Stimulated activated CD8-positive, alpha-beta memory T cell treated with anti-CD3 and anti-CD28 coated beads, Interleukin-4, amount 100 ng/mL, for 1 hour (primary cell): ENCODE measurements around the gene SUGP2.

Experiments used
- DNase-seq, 2 donors: peaks; one replicate each; pipeline ENCODE4 v3.0.0-alpha.2; 2020; ENCODE audit warnings: low read depth in 2 of 2, low spot score in 1 of 2

SUGP2 gene

DNA sequence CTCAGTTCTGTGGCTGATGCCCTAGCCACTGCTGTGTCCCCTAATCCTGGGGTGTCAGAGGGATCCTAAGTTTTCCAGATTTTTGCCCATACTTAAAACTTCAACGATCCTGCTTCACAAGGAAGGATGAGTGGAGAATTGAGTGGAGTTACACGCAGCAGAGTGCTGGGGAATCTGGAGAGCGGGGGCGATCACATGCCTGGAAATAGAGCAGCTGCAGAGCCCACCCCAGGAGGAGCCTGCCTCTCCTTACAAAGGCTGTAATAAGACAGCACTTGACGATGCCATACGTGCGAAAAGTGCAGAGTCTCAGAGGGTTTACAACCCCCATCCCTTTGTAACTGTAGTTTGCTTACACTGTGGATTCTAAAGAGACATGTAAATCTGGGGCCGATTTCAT, 40.6 kb downstream of the SUGP2 start:
- DNase-seq, result no peak

DNA sequence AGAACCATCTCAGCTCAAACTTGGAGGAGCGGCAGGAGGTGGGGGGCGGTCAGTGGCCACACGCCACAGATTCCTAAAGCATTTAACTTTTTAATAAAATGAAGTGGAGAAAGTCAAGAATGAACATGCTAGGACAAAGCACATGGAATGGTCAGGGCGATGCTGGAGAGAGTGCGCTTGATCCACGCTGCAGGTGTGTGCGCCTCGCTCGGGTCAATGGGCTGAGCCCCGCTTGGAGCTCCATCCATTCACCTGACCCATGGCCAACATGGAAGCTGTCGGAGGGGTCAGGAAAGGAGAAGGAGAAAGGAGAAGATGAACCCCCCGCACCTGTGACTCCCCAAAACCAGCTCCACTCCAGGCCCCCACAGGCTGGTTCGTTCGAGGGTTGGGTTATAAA, 41.8 kb downstream of the SUGP2 start:
- no peak for DNase-seq

DNA sequence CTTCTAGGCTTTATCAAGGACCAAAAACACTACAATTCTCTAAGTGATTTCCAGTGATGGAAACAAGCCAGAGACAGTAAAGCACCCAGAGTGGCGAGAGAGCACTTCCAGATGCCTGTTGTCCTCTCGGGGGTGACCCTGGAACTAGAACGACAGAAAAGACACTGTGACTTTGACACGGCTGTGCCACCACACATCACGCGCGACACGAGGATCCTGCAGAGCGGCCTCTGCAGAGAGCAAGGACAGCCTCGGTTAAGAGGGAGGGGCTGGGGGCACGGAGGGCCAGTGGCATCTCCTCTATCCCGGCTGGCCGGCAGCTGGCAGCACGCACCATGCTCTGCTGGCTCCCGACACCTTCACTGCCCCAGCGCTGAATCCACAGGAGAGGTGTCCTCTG, 42.3 kb downstream of the SUGP2 start:
- no peak for DNase-seq

DNA sequence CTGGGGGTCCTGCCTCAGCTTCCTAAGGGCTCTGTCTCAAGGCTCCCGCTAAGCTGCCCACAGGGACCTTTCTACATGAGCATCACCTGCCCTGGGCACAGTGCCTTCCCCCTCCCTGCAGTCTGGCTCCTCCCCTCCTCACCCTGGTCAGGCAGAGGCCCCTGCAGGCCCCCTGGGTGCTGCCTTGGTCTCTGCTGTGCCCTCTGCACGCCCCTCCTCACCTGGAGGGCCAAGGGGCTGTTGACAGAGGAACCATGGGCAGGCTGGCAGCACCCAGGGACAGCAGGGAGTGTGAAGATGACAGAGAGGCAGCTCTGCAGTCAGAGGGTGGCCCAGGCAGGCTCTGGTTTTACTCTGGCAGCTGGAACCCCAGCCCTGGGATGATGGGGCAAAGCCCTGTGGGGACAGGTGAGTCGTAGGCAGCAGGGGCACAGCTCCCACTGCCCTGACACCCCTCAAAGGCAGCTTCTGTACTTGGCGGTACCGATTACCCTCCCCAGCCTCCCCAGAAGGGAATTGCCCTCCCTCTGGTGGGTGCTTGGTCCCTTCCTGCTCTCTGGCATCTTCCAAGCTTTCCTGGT, 43.1 kb downstream of the SUGP2 start:
- DNase-seq, result no peak

DNA sequence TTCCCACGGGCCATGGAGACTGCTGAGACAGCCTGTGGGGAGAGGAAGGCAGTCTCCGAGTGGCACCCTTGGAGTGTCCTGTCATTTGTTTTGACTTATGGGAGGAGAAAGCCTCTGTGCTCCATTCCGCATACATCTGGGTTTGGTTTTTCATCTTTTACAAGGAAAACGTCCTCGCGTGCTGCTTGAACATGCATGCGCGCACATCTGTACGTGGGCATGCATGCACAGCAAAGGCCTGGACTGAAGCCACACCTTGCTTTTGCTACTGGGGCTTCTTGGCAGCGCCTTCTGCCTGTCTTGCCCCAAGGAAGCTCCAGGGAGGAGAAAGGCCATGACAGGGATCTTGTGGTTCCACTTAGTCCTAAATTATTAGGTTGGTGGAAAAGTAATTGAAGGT, 44.0 kb downstream of the SUGP2 start:
- no peak for DNase-seq

DNA sequence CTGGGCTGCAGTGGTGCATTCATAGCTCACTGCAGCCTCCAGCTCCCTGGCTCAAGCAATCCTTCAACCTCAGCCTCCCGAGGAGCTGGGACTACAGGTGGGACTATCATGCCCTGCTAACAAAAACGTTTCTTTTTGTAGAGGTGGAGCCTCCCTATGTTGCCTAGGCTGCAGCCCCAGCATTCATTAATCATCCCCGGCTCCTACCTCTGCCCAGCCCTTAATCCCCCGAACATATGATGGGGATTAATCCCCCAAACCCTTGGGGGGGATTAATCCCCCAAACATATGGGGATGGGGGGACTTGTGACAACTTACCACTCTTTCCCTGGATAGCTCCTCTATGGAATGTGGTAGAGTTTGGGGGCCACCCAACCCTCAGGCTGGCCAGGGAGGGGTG, 45.9 kb downstream of the SUGP2 start:
- DNase-seq, result no peak

DNA sequence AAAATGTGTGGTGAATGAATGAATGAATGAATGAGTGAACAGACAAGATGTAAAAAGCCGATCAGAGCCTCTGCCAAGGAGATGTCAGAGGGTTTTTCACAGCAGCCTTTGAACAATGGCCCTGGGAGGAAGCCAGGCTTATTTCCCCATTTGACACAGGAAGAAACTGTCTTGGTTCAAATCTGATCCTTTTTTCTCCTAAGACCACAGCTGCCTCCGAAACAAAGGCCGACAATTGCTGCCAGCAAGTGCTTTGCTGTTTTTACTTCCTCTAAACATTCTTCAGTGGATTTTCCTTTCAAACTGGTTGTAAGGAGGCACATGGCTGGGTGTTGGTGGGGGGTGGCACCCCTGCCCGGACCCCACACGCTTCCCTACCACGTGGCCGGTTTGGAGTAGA, 48.1 kb downstream of the SUGP2 start:
- no peak for DNase-seq

DNA sequence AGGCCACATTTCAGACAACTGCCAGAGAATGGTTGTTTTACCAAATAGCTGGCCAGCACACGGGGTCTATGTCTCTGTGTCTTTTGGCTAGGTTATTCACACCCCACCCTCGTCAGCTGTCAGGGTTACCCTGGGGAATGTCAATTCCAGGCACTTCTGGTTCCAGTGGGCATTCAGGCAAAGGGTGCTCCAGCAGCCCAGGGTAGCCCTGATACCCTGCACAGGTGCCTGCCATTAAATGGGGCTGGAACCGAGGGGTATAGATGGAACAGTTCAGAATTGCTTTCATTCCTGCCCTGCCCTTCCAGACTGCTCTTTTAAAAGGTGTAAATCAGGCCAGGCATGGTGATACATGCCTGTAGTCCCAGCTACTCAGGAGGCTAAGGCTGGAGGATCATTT, 49.1 kb downstream of the SUGP2 start:
- no peak for DNase-seq

DNA sequence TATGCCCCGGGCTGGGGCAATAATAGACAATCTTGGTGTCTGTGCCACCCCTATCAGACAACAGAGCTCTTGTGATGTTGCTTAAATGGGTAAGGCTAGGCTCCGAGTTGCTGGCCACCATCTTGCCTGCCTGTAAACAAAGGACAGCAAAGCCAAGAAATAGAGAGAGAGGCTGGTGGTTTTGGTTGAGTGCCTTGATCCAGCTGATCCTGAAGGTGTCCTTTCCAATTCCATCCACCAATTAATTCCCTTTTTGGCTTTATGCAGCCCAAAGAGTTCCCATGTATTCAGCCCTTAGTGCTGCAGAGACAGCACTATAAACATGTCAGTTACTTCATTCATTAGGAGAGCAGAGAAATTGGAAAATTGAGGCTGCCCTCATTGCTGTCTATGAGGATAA, 50.6 kb downstream of the SUGP2 start:
- no peak for DNase-seq

DNA sequence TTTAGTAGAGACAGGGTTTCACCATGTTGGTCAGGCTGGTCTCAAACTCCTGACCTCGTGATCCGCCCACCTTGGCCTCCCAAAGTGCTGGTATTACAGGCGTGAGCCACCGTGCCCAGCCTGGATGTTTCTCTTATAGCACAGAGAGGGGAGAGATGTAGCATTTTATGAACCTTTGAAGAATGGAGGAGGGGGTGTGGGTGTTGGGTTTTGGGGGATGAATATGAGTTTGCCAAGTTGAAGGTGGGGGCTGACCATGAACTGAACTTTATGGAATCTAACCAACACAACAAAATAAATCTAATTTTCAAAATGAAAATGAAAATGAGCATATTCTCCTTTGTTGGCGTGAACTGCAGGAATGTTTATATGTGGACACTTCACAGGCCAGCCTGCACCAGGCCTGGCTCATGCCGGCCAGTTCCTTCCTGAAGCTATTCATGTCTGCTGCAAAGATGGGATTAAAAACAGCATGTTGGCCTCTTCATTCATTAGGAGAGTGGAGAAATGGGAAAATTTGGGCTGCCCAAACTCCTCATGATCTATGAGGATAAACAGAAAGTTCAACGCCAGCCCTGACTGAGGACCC, 52.8 kb downstream of the SUGP2 start:
- DNase-seq, result no peak

DNA sequence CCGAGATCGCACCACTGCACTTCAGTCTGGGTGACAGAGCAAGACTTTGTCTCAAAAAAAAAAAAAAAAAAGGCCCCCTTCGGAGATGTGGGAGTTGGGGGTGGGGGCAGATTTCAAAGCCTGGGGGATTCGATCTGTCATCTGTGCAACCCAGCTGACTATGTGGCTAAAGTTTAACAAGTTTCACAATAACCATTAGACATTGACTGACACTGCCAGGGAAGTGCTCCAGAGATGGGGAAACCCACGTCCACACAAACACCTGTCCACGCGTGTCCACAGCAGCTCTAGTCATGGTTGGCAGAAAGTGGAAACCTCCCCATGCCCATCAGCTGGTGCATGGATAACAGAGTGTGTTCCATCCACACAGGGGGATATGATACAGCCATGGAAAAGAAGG, 54.7 kb downstream of the SUGP2 start:
- no peak for DNase-seq

DNA sequence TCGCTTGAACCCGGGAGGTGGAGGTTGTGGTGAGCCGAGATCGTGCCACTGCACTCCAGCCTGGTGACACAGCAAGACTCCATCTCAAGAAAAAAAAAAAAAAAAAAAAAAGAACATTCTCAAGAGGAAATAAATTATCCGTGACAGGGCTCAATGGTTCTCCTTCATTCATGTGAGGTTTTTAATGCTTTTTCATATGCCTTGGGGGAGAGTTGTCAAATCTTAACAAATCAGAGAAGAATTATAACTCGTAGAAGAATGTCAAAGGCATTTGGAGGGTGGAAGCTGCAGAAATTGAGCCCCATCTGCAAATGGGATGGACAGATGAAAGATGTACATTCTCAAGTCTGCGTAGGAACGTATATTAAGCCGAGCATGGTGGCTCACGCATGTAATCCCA, 57.4 kb downstream of the SUGP2 start:
- no peak for DNase-seq

DNA sequence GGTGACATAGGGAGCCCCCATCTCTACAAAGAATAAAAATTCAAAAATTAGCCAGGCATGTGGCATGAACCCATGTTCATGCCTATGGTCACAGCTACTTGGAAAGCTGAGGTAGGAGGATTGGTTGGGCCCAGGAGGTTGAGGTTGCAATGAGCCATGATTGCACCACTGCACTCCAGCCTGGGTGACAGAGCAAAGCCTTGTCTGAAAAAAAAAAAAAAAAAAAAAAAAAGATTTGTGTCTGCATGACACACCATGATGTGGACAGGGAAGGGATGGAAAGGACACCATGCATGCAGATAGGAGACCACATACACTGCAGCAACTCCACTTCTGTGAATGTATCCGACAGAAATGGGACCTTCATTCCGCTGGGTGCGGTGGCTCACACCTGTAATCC, 58.3 kb downstream of the SUGP2 start:
- no peak for DNase-seq

DNA sequence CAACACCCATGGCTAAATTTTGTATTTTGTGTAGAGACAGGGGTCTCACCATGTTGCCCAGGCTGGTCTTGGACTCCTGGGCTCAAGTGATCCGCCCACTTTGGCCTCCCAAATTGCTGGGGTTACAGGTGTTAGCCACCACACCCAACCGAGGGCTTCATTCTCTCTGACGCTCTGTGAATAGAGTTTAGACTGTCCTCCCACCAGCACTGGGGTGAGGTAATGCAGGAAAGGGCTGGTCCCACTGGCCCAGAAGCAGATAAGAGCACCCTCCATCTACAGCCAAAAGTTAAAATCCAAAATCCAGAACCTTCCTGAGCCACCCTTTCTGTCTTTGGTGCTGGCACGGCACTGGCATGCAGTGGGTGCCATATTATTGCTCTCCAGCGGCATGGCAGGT, 60.5 kb downstream of the SUGP2 start:
- no peak for DNase-seq

DNA sequence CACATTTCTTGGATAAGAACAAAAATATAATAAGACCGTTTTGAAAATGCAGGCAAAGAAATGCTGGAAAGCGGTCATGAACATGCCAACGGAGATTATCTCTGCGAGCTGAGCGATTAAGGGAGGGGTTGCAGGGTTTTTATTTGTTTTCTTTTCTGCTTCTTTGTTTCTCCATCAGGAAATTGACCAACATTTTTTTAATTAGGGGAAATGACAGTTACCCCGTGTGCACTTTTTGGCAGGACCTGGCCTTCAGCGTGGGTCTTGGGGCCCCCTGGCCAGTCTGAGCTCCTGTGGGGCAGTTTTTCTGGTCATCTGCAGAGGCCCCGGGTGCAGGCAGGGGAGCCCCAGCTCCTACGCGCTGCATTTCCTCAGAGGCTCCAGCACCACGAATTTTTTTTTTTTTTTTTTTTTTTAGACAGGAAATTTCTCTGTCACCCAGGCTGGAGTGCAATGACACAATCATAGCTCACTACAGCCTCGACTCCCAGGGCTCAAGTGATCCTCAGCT, 61.0 kb downstream of the SUGP2 start:
- no peak for DNase-seq

DNA sequence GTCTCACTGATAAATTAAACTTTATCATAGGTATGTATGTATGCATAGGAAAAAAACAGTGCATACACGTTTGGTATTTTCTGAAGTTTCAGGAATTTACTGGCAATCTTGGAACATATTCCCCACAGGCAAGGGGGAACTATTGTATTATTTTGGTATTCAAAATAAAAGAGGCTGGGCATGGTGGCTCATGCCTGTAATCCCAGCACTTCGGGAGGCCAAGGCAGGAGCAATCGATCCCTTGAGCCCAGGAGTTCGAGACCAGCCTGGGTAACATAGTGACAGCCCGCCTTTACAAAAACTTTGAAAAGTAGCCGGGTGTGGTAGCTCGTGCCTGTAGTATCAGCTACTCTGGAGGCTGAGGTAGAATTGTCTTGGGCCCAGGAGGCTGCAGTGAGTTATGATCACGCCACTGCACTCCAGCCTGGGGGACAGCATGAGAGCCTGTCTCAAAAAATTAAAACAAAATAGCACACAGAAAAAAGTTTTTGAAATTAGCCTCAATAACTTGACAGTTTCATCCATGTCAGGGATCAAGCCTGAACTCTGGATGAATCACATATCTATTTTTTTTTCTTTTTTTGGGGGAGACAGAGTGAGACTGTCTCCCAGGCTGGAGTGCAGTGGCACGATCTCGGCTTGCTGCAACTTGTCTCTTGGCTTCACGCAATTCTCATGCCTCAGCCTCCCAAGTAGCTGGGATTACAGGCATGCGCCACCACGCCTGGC, 63.2 kb downstream of the SUGP2 start:
- no peak for DNase-seq

DNA sequence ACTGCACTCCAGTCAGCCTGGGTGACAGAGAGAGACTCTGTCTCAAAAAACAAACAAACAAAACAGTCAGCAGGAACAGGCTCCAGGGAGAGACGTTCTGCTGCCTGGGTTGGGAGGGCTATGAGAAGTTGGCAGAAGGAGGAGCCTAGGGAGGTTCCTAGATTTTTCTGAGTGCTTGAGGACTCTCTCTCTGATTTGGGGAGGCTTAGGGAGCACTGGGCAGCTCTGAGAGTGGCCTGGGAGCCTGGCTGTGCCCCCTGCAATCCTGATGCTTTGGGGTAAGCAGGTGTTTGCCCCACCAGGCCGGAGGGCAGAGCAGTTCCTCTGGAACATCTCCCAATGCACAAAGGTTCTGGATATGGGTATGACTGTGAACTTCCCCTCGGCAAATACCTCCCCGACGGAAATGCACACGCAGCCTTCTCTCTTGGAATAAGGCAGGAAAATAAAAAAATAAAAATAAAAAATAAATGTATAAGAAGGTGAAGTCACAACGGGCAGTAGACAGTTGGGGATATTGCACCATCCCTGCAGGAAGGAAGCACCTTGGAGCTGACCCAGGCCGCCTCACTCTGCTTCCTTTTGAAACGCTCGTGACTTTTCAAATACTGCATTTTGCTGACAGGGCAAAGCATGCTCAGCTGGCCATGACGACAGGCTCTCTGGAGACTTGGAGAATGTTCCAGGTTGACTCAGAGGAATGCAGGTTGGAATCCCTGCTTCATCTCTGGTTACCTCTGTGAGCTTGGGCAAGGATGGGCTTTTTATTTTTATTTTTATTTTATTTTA, 65.8 kb downstream of the SUGP2 start:
- no peak for DNase-seq

DNA sequence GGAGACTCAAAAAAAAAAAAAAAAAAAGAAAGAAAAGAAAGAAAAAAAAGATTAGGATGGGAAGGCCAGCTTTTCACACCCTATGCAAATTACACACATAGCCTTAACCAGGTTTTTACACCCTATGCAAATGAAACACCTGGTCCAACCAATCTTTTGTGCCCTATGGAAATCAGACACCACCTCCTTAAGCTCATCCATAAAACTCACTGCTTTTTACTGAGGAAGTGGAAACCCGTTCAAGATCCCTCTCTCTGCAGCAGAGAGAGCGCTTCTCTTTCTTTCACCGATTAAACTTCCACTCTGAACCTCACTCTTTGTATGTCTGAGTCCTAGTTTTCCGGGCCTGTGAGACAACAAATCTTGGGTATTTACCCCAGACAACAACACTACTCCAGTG, 67.0 kb downstream of the SUGP2 start:
- DNase-seq, result no peak

DNA sequence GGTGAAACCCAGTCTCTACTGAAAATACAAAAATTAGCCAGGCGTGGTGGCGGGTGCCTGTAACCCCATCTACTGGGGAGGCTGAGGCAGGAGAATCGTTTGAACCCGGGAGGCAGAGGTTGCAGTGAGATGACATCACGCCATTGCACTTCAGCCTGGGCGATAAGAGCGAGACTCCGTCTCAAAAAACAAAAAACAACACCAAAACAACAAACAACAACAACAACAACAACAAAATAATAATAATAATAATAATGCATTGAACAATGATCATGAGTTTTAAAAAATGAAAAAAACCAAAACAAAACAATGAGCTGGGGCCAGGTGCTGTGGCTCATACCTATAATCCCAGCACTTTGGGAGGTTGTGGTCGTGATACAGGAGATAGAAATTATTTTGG, 69.2 kb downstream of the SUGP2 start:
- no peak for DNase-seq

DNA sequence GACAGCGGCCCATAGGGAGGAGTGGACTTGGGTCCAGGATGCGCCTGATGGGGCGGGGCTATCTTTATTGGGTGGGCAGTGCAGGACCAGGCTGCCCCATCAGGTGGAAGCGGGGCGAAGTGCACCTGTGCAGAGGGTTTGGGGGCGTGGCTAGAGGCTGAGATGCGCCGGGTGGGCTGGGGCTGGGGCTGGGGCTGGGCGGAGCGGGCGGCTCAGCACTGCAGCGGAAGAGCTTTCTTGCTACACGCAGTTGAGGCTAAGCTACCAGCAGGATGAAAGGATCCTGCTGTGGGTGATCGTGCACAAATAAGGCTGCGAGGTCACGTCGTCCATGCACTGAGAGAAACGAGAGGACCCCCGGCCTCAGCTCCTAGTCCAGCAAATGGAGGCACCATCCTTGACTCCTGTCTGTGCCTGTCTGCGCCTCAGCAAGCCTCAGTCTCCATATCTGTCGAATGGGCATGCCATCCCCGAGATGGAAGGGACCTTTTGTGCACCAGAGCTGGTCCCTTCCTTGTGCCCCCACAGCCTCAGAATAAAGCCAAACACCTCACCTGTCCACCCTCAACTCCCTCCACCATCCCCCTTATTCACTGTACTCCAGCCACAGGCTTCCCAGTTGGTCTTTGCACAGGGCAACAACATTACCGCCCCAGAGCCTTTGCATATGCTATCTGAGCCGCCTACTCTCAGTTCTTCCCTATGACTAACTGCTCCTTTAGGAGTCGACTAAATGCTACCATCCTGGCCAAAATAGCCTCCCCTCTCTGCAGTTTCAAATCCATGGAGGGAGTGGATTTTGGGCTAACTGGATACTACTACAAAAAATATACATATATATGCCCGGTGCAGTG, 71.3 kb downstream of the SUGP2 start:
- no peak for DNase-seq

DNA sequence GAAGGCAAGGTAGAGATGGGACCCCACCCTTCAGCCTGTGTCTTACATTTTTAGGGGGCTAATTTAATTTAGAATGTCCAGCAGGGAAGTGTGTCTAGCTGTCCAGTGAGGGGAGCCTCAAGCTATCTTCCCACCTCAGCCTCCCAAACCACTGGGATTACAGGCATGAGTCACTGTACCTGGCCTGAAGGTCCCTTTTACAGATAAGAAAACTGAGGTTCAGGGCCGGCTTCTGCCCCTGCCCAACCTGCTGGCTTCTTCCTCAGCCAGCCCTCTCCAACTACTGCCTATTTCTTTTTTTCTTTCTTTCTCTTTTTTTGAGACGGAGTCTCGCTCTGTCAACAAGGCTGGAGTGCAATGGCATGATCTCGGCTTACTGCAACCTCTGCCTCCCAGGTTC, 72.9 kb downstream of the SUGP2 start:
- DNase-seq, result no peak
